Suprapubic skin (tissue), 4 donors: ENCODE measurements around the gene CHAF1A. TPM values are rescaled to one million over a fixed set of nuclear protein-coding genes. Genes with fewer than 3 reads are reported as not detected.

Source experiments
- DNase-seq, 2 donors: peaks; one replicate each; pipeline ENCODE4 v3.0.0-alpha.2; 2019; ENCODE audit warnings: low spot score in 2 of 2
- H3K27ac ChIP-seq: fragments of 200-600 bp; sonication (generic); one replicate; pipeline ENCODE4 v1.5.1; 2019
- H3K27me3 ChIP-seq: fragments of 200-600 bp; sonication (generic); one replicate; pipeline ENCODE4 v1.5.1; 2019
- H3K36me3 ChIP-seq: fragments of 200-600 bp; sonication (generic); one replicate; pipeline ENCODE4 v1.5.1; 2019
- H3K4me1 ChIP-seq: fragments of 200-600 bp; sonication (generic); one replicate; pipeline ENCODE4 v1.5.1; 2019
- H3K4me3 ChIP-seq: fragments of 200-600 bp; sonication (generic); one replicate; pipeline ENCODE4 v1.5.1; 2019; ENCODE audit warnings: mild to moderate bottlenecking
- H3K9me3 ChIP-seq: fragments of 200-600 bp; sonication (generic); one replicate; pipeline ENCODE4 v1.5.1; 2019
- EP300 ChIP-seq: sonication (generic); formaldehyde crosslinking; IDR thresholded peaks from one replicate; pipeline ENCODE4 v1.6.1; 2017; ENCODE audit warnings: antibody characterized with exemption
- POLR2A ChIP-seq, 2 donors: fragments of 450-650 bp; IDR thresholded peaks; one replicate each; pipeline ENCODE4 v1.6.1; 2017; ENCODE audit warnings: antibody characterized with exemption in 2 of 2, mild to moderate bottlenecking in 2 of 2, moderate library complexity in 2 of 2
- POLR2AphosphoS5 ChIP-seq, 3 donors: sonication (generic); formaldehyde crosslinking; IDR thresholded peaks; one replicate each; pipeline ENCODE4 v1.6.1; 2017; ENCODE audit warnings: antibody characterized with exemption in 3 of 3
- WGBS: methylation state at CpG from one replicate; pipeline ENCODE4 v1.1.5; 2018; 5-methylcytosine and 5-hydroxymethylcytosine counted together
- total RNA-seq, 4 donors: library from RNA; depleted of rRNA; stranded (reverse); fragments of >200 nt; gene quantifications; one replicate each; pipeline ENCODE4 v1.1.0, GENCODE V29; 2016
- TF ChIP-seq, protein P1 (sequence below), 2 donors: fragments of 200-600 bp in 1 of 2; fragments of 450-650 bp in 1 of 2; sonication (generic) in 1 of 2; IDR thresholded peaks; one replicate each; pipeline ENCODE4 v1.5.1; 2016 to 2019; ENCODE audit warnings: antibody characterized with exemption in 2 of 2, mild to moderate bottlenecking in 1 of 2, moderate library complexity in 1 of 2

CHAF1A gene
- total RNA-seq, 4 donors from 2014 or later, result 8.5 to 20.4 (median 11.4) TPM

DNA sequence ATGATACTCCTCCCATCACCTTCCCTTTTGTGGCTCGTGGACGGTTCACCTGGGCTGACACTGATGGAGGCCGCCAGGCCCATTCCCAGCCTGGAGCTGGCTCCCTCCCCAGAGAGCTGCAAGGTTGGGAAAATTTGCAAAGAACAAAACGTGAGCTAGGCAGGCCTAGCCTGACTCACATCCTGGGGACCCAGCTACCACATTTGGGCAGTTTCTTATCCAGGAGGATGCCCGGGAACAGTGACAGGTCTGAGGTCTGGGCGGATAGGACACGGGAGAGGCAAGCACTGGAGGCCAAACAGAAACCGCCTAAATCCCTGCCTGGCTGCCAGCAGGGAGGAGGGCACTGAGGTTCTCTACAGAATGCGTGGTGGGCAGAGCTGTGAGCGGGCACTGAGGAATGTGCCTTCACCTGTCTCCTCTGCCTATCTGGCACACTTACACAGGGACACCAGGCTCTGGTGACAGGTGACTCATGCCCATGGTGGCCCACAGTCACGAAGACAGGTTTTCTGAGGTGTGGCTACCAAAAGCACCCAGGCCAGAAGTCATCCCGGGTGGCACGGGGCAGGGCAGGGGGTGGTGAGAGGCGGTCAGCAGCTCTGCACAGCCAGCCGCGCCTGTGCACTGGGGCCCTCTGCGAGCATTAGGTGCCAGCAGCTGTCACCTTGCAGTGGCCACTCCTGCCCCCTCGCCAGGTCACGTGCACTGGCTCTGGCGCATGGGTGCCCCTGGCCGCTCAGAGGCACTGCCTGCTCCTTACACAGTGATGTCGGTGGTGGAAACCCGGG lies 25.3 kb upstream of the CHAF1A start:
- no peaks in the 10 kb centered on the region for H3K27me3 ChIP-seq
- 32% methylated on average over 7 of the region's 23 CpGs for WGBS
- H3K36me3 ChIP-seq, result no peaks in the 10 kb centered on the region
- no peaks in the 10 kb centered on the region for H3K9me3 ChIP-seq
- peaks cover 99% of the 10 kb centered on the region for H3K4me1 ChIP-seq
- H3K27ac ChIP-seq, result peak overlapping the region; percentile 93
- DNase-seq, result peak in 1 of 2 donors; percentile 70
- H3K4me3 ChIP-seq, result no peak overlapping the region
- no peak for TF ChIP-seq EP300

DNA sequence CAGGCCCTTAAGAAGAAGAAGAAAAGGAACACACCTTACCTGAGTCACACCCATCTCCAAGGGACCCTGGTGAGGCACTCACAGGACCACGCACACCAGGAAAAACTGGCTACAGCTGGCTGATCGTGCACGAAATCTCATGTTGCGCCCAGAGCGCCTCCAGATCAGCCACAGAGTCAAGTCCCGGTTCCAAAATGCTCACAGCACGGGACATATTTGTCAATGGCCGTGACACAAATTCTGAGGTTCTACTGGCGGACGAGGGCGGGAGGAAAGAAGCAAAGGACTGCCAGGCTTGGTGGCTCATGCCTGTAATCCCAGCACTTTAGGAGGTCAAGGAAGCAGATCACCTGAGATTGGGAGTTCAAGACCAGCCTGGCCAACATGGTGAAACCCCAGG lies 23.6 kb upstream of the CHAF1A start:
- Histone ChIP-seq H3K9me3 (no peaks in the 10 kb centered on the region), H3K4me3 (no peak overlapping the region), H3K4me1 (peaks cover 94% of the 10 kb centered on the region), H3K36me3 (peaks cover 8% of the 10 kb centered on the region), H3K27ac (peak overlapping the region; percentile 93), H3K27me3 (no peaks in the 10 kb centered on the region)
- DNase-seq, result no peak
- TF ChIP-seq EP300 (no peak), POLR2AphosphoS5 (IDR thresholded peaks at IDR 0.05) (no peak), POLR2A (IDR thresholded peaks at IDR 0.05) (no peak)
- TF ChIP-seq, protein P1, sequence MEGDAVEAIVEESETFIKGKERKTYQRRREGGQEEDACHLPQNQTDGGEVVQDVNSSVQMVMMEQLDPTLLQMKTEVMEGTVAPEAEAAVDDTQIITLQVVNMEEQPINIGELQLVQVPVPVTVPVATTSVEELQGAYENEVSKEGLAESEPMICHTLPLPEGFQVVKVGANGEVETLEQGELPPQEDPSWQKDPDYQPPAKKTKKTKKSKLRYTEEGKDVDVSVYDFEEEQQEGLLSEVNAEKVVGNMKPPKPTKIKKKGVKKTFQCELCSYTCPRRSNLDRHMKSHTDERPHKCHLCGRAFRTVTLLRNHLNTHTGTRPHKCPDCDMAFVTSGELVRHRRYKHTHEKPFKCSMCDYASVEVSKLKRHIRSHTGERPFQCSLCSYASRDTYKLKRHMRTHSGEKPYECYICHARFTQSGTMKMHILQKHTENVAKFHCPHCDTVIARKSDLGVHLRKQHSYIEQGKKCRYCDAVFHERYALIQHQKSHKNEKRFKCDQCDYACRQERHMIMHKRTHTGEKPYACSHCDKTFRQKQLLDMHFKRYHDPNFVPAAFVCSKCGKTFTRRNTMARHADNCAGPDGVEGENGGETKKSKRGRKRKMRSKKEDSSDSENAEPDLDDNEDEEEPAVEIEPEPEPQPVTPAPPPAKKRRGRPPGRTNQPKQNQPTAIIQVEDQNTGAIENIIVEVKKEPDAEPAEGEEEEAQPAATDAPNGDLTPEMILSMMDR (IDR thresholded peaks at IDR 0.05), result no peak
- 74% methylated on average over 11 of the region's 11 CpGs for WGBS

DNA sequence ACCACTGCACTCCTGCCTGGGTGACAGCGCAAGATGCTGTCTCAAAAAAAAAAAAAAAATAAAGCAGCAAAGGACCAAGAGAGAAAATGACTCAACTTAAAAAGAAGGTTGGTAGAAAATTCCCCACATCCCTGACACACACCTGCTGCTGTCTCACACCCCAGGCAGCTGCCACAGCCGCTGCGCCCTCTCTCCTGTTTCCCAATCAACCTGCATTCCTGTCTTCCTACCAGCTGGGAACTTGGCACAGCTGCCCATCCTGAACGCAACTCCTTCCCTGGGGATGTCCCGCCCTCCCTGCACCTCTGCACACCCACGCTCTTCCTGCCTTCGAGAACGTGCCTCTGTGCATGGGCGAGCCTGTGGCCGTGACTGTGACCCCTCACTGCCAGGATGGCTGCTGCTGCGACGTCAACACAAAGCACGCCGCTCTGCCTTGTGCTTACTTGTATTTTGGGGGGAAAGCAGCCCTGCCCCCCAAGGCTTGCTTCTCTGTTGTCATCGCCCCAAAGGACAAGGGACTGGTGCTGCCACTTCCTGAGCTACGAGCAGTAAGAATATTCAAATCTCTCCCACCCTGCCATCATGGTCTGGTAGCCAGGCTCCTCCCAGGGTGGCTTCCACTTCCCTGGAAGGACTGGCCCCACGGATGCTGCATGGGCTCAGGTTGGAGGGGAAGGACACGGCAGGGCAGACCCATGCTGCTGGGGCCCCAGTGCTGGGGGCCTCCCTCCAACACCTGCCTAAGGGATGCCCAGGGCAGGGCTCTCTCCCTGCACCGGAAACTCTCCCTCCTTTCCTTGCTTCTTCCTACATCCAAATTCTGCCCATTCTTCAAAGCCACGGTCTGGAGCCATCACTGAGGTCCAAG lies 22.8 kb upstream of the CHAF1A start:
- Histone ChIP-seq H3K9me3 (no peaks in the 10 kb centered on the region), H3K4me1 (peaks cover 87% of the 10 kb centered on the region), H3K27me3 (no peaks in the 10 kb centered on the region), H3K36me3 (peaks cover 9% of the 10 kb centered on the region), H3K27ac (peak overlapping the region; percentile 93), H3K4me3 (peak overlapping the region; percentile 1)
- DNase-seq, result peak in 1 of 2 donors; percentile 74
- TF ChIP-seq, protein P1 (IDR thresholded peaks at IDR 0.05), result no peak
- TF ChIP-seq POLR2A (IDR thresholded peaks at IDR 0.05) (no peak), POLR2AphosphoS5 (IDR thresholded peaks at IDR 0.05) (peak; percentile 36 to 72 (median 43)), EP300 (no peak)
- WGBS, result 45% methylated on average over 20 of the region's 20 CpGs

DNA sequence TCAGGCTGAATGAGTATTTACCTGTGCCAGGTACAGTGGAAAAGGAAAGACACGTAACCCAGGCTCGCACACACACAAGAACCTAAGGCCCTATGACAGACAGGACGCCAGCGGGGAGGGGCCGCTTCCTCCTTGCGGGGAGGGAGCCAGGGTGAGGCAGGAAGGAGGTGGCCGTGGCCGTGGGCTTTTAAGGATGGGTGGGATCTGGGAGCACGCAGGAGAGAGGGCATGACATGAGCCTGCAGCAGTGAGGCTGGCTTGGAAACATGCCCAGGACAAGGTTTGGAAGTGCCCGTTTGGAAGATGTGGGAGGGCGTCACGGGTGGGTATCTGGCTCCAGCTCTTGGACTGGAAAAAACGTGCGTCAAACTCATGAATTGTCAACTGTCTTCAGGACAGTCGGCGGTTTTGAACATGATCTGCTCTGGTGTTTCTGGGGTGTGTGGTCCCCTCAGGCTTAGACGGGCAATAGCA lies 22.1 kb upstream of the CHAF1A start:
- H3K36me3 ChIP-seq, result peaks cover 9% of the 10 kb centered on the region
- no peaks in the 10 kb centered on the region for H3K27me3 ChIP-seq
- peaks cover 80% of the 10 kb centered on the region for H3K4me1 ChIP-seq
- no peak for TF ChIP-seq EP300
- TF ChIP-seq, protein P1 (IDR thresholded peaks at IDR 0.05), result no peak
- TF ChIP-seq POLR2AphosphoS5 (IDR thresholded peaks at IDR 0.05), result no peak
- TF ChIP-seq POLR2A (IDR thresholded peaks at IDR 0.05), result no peak
- H3K9me3 ChIP-seq, result no peaks in the 10 kb centered on the region
- peak overlapping the region; percentile 93 for H3K27ac ChIP-seq
- DNase-seq, result peak in 1 of 2 donors; percentile 76
- H3K4me3 ChIP-seq, result peak overlapping the region; percentile 1
- 22% methylated on average over 17 of the region's 17 CpGs for WGBS

DNA sequence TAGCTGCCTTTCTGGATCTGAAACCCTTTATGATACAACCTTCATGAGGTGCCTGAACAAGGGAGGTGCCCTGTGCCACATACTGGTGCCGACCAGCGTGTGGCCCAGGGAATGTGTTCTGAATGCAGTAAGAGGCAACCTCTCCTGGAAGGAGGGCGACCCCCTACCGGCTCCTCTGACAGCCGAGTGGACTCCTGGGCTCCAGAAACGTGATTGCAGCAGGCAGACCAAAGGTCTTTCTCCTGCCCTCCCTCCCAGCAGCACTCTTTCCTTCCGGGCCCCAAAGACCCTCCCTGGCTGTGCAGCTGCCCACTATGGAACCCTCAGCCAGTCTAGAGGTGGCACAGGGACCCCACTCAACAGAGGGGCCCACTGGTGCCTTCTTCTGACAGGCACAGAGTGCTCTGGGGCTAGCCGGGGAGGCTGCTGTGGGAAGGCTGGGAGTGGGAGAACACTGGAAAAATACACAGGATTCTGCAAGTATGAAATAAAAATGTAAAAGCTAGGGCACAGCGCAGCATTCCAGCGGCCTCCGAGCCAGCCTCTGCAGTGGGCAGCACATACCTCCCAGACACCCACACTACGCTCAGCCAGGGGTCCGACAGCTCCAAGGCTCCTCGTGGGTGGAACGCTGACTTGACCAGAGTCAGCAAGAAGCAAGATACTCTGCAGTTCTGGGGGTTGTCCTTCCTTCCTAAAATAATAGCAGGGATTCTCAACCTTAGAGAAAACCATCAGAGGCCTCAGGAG lies 17.0 kb upstream of the CHAF1A start:
- H3K4me3 ChIP-seq, result no peak overlapping the region
- H3K9me3 ChIP-seq, result no peaks in the 10 kb centered on the region
- peaks cover 60% of the 10 kb centered on the region for H3K4me1 ChIP-seq
- peak in 1 of 2 donors; percentile 43 for DNase-seq
- H3K36me3 ChIP-seq, result peaks cover 11% of the 10 kb centered on the region
- no peak overlapping the region for H3K27ac ChIP-seq
- 85% methylated on average over 13 of the region's 15 CpGs for WGBS
- H3K27me3 ChIP-seq, result no peaks in the 10 kb centered on the region
- TF ChIP-seq EP300 (no peak), POLR2AphosphoS5 (IDR thresholded peaks at IDR 0.05) (no peak), POLR2A (IDR thresholded peaks at IDR 0.05) (no peak)
- TF ChIP-seq, protein P1 (IDR thresholded peaks at IDR 0.05), result no peak
